HG03469 (cell line): ENCODE measurements around the gene CALB2.
"Not testable (repeated sequence)": the region's sequence is repeated elsewhere in the genome, so short reads cannot be mapped to it uniquely, and the experiment has no call there.

Source experiments
- ATAC-seq: cut with Tn5 transposase; IDR thresholded peaks from one replicate; pipeline ENCODE4 v1.9.1; 2021; ENCODE audit warnings: mild to moderate bottlenecking, moderate library complexity, moderate number of reproducible peaks; ENCODE audit not compliant: unreplicated experiment

CALB2 gene, protein sequence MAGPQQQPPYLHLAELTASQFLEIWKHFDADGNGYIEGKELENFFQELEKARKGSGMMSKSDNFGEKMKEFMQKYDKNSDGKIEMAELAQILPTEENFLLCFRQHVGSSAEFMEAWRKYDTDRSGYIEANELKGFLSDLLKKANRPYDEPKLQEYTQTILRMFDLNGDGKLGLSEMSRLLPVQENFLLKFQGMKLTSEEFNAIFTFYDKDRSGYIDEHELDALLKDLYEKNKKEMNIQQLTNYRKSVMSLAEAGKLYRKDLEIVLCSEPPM

DNA sequence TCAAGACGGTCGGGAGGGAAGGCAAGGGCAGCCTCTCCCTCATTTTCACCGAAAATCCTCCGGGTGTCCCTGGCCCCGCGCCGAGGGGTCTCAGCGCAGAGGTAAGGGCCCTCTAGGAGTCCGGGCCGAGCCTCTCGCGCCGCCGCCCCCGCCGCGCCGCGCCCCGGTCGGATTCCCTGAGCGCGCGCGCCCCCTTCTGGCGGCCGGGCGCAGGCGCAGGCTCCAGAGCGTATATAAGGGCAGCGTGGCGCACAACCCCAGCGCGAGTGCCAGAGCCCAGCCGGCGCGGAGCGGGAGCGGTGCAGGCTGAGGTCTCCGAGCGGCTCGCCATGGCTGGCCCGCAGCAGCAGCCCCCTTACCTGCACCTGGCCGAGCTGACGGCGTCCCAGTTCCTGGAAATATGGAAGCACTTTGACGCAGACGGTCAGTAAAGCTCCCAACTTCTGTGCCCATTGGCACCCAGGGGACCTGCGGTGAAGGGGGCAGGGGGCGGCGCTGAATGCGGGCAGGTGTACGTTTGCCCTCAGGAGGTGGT, at the start of gene CALB2:
TSS of gene CALB2 (plus strand) at position 260 of the 535 bp plus-strand sequence. CDS start at position 330, 70 bp downstream.
- ATAC-seq = peak; percentile 76

GRCh38 chr16:71311553-71312158, 46.9 kb upstream of the CALB2 start:
- ATAC-seq = no peak

- ATAC-seq = not testable (repeated sequence)
Observed at GRCh38 chr16:71313591-71313990, 44.9 kb upstream of the CALB2 start.

DNA sequence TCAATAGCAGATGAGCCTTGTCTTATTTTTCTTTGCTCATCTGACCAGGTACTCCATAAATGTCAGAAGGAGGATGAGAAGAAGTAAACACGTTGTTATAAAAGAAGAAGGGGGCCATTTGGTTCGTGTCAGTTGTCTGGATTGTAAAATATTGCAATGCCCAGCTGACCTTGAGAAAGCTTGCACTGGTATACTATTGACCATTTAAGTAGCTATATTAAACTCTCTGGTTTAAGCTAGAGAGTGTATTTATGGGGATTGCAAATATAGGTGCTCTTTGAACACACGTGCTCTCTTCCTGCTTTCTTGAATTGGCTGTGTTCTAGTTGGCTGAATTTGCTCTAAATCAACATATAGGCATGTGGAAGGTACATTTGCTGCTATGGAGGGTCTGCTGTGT, 43.3 kb upstream of the CALB2 start:
- no peak for ATAC-seq

- ATAC-seq = no peak
Observed at GRCh38 chr16:71319999-71320398, 38.5 kb upstream of the CALB2 start.

DNA sequence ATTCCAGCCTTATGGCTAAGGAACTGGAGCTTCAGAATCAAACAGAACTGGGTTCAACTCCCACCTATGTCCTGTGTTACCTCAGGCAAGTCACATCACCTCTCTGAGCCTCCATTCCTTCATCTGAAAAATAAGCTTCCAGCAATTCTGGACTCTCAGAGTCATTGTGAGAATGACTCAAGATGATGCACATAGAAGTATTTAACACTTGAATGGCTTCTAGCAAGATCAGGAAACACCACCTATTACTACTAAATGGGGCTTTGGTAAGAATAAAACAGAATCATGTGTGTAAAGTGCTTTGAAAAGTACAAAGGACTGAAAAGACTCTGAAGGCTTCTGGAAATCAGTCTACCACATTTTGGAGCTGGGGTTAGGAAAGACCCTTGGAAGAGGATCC, 30.8 kb upstream of the CALB2 start:
- ATAC-seq = no peak

DNA sequence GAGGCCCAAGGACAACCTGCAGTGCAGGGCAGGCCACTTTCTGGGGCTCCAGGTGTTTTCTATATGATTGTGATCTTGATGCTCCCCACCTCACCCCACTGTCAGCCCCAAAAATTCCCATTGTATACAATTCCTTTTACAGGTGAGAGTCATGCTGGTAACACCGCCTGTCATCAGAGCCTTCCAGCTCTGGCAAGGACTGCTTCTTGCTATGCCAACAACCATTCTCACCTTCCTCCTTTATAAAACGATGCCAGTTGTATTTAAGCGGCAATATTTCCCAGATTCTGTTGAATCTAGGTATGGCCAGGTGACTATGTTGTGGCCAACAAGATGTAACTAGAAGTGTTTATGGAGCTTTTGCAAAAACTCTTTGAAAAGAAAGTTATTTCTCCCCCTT, 30.4 kb upstream of the CALB2 start:
- ATAC-seq = no peak

DNA sequence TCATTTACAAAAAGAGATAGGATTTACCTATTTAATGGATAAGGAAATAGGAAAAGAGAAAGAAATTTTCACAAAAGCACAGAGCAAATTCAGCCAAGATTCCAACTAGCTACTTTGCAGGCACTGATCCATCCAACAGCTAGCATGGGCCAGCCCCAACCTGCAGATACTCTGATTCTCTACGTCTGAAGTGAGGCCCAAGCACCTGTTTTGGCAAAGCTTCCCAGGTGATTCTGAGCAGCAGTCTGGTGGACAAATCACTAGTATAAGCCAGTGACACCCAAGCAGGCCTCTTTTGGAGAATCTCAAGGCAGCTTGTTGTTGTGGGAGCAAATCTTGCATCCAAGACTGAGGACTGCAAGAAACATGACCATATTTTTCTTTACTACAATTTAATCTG, 20.9 kb upstream of the CALB2 start:
- ATAC-seq = no peak

GRCh38 chr16:71338193-71338592, 20.3 kb upstream of the CALB2 start:
- ATAC-seq = no peak

GRCh38 chr16:71338632-71339031, 19.9 kb upstream of the CALB2 start:
- no peak for ATAC-seq

GRCh38 chr16:71339236-71340171, 19.0 kb upstream of the CALB2 start:
- no peak for ATAC-seq

- no peak for ATAC-seq
Observed at GRCh38 chr16:71340406-71340805, 18.1 kb upstream of the CALB2 start.

GRCh38 chr16:71341881-71342280, 16.6 kb upstream of the CALB2 start:
- no peak for ATAC-seq

DNA sequence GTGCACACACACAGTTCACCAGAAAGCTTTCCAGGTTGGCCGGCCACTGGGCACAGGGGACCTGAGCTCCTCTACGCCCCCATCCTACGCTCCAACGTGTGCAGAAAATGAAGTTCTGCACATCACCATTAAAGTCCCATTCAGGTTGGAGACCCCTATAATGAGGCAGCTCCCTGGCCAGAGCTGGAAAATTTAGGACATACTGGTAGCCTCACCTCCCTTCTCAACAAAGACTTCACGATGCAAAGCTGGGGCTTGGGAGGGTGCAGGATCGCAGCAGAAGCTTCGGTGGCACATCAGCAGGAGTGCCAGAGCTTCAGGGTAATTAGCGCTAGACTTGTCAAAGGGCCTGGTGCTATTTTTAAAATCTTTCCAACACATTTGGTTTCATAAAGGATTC, 15.4 kb upstream of the CALB2 start:
- no peak for ATAC-seq

DNA sequence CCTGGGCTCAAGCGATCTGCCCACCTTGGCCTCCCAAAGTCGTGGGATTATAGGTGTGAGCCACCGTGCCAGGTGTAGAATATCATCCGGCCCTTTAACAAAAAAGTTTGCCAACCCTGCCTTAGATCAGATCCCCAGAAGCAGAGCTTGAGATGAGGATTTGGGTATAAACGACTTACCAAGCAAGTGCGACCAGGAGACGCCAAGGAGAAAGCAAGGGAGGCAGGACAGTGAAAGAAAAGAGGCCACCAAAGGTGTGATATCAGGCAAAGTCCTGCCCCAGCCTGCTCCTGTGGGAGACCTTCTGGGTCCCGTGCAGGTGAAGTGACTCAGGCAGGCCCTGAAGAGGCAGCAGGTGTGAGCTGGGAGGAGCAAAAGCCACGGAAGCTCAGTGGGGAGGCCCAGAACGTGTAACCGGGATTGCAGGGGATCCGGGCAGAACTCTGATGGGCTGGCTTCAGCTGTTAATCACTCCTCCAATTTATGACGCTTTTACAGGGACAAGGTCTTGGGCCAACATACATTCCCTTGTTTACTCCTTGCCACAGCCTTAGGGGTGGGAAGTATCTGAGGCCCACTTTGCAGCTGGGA, 14.1 kb upstream of the CALB2 start:
- no peak for ATAC-seq

GRCh38 chr16:71345031-71345430, 13.5 kb upstream of the CALB2 start:
- ATAC-seq = no peak

DNA sequence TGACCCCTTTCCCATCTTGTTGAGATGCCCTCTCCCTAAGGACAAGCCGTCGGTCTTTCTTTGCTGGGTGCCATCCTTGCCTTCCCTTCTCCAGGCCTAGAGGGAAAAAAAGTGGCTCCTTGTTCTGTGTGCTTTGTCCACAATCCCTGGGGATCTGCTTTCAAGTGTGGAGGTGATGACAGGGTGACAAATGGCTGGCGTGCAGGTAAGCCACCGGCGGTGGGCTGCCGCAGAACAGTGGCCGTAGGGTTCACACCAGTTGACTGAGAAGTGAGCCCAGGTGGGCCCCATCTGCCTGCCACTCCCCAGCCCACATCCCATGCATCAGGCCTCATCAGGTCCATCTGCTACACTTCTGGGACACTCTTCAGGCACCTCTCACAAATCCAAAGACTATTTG, 11.4 kb upstream of the CALB2 start:
- ATAC-seq = no peak

- ATAC-seq = no peak
Observed at GRCh38 chr16:71348262-71349085, 10.0 kb upstream of the CALB2 start.

- ATAC-seq = no peak
Observed at GRCh38 chr16:71350821-71351557, 7.5 kb upstream of the CALB2 start.

DNA sequence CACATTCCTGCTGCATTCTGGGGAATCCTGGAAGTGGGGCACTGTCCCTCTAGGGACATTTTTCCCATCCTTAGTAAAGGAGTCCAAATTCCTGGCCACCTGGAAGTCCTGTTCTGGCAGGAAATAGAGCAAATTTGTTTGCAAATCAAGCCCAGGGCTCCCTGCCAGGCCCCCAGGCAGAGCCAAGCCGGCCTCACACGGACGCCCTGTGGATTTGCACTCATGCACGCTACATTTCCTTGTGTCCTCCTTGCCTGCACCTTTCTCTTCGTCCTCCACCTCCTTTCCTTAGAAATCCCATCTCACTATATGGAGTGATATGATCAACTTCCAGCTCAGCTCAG, 7.0 kb upstream of the CALB2 start:
- no peak for ATAC-seq
